Measurements from ENCODE around the gene ATXN10. TPM values are rescaled to one million over a fixed set of nuclear protein-coding genes. Genes with fewer than 3 reads are reported as not detected.

ATXN10 gene
- polyA plus RNA-seq, 2 donors, result 23.1 to 82.7 TPM

DNA sequence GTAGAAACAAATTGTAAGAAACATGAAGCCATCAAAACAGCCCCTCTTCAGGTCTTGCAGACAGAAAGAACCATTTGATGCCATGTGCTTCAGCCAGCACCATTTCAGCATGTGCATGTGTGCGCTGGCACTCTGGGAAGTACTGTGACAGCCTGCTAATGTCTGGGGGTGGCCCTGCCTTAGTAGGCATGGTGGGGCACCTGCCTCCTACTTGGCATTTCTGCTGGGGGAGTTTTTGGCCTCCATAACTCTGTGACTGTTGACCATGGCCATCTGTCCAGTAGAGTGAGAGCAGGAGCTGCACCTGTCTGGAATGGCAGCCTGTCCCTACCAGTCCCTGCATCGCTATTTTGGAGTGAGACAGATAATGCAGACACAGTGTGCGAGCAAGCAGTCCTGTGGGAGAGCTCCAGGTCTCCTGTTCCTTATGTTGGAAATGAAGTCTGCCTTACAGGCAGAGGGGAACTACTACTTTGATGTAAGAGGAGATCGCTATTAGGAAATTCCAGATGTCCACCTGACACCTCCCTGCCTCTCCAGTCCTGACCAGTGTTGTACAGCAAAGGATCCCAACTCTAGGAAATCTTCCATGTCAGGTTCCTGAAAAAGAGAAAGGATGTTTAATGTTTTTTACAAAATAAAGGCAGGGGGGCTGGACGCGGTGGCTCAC is 102.5 kb downstream of the ATXN10 start:
- no peaks in the 10 kb centered on the region for H3K4me1 ChIP-seq (ENCODE audit: control insufficient read depth in 2 of 2, insufficient read depth in 2 of 2, low read length in 1 of 2)
- no peaks in the 10 kb centered on the region for H3K27me3 ChIP-seq (ENCODE audit: control insufficient read depth in 1 of 2, insufficient read depth in 2 of 2, low read length in 2 of 2)
- no peaks in the 10 kb centered on the region for H3K9me3 ChIP-seq (ENCODE audit: control insufficient read depth in 2 of 2, insufficient read depth in 1 of 2, low read depth in 1 of 2, low read length in 1 of 2)
- 97 to 98% methylated on average over 6 of the region's 6 CpGs for WGBS, 2 donors
- no peak overlapping the region for H3K27ac ChIP-seq (ENCODE audit: low read depth in 2 of 2, low read length in 1 of 2)
- H3K4me3 ChIP-seq (ENCODE audit: low read depth in 1 of 2, low read length in 2 of 2), result no peak overlapping the region
- H3K36me3 ChIP-seq (ENCODE audit: control insufficient read depth in 2 of 2, insufficient read depth in 2 of 2, low read length in 1 of 2), result peaks cover 0 to 5% of the 10 kb centered on the region in 2 donors

DNA sequence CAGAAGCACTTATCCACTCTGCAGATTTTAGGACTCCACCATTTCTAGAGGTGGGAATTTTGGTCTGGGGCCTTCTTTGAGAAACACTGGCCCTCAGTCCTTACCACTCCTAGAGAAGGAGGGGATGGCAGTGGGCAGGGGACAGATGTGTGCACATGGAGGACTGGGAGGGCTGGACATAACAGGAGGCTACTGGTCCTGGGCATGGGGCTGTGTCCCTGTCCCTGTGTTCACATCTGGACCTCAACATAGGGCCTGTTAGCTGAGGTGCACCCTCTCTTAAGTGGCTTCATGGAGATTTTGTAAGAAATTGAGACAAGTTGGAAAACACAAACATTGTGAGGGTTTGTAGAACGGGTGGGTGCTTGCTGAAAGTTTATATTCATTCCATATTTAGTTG is 103.4 kb downstream of the ATXN10 start:
- WGBS, 2 donors, result 78 to 81% methylated on average over 1 of the region's 1 CpG
- Histone ChIP-seq H3K36me3 (ENCODE audit: control insufficient read depth in 2 of 2, insufficient read depth in 2 of 2, low read length in 1 of 2) (peaks cover 0 to 4% of the 10 kb centered on the region in 2 donors), H3K9me3 (ENCODE audit: control insufficient read depth in 2 of 2, insufficient read depth in 1 of 2, low read depth in 1 of 2, low read length in 1 of 2) (no peaks in the 10 kb centered on the region), H3K27me3 (ENCODE audit: control insufficient read depth in 1 of 2, insufficient read depth in 2 of 2, low read length in 2 of 2) (no peaks in the 10 kb centered on the region), H3K4me1 (ENCODE audit: control insufficient read depth in 2 of 2, insufficient read depth in 2 of 2, low read length in 1 of 2) (no peaks in the 10 kb centered on the region), H3K27ac (ENCODE audit: low read depth in 2 of 2, low read length in 1 of 2) (no peak overlapping the region), H3K4me3 (ENCODE audit: low read depth in 1 of 2, low read length in 2 of 2) (no peak overlapping the region)

DNA sequence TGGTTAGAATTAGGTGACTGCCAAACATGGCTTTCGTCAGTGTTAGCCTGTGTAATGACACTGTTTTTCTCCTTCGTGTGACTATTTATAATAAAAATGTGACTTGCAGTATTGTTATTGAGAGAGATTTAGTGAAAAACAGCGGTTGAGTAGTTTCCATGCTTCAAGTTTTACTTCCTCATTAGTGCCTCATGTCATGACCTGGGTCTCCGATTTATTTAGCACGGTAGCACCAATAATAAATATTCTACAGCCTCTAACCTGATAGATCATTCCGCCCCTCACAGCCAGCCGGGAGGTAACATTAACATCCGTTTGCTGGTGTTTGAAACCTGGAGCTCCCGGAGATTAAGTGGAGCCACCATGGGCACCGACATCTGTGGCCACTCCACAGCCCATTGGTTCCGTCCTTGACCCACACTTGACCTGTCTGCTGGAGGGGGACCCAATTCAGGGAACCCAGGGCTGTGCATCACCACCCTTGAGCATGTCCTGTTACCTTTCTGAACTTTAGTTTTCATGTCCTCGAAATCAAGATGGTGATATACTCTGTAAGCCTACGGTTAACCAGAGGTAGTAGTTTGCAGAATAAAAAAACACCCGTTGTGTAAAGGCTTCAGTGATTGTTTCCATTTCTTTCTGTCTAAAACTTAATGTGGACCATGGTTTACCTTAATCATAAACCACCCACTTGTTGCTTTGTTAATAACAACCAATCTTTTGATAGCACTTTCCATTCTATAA is 104.1 kb downstream of the ATXN10 start:
- Histone ChIP-seq H3K9me3 (ENCODE audit: control insufficient read depth in 2 of 2, insufficient read depth in 1 of 2, low read depth in 1 of 2, low read length in 1 of 2) (no peaks in the 10 kb centered on the region), H3K36me3 (ENCODE audit: control insufficient read depth in 2 of 2, insufficient read depth in 2 of 2, low read length in 1 of 2) (peaks cover 0 to 4% of the 10 kb centered on the region in 2 donors), H3K4me3 (ENCODE audit: low read depth in 1 of 2, low read length in 2 of 2) (no peak overlapping the region), H3K27ac (ENCODE audit: low read depth in 2 of 2, low read length in 1 of 2) (no peak overlapping the region), H3K27me3 (ENCODE audit: control insufficient read depth in 1 of 2, insufficient read depth in 2 of 2, low read length in 2 of 2) (no peaks in the 10 kb centered on the region), H3K4me1 (ENCODE audit: control insufficient read depth in 2 of 2, insufficient read depth in 2 of 2, low read length in 1 of 2) (no peaks in the 10 kb centered on the region)
- 83 to 88% methylated on average over 14 of the region's 14 CpGs for WGBS, 2 donors

DNA sequence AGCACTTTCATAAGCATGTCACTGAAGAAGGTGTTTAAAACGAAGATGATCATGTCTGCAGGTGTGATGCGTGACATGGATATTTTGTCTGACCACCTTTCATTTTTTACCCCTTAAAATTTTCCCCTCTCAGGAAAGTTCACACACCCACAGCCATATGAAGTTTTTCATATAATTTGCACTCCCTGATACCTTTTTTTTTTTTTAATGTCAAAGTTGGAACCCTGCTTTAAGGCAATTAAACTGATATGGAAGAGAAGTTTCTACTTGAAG is 104.6 kb downstream of the ATXN10 start:
- no peaks in the 10 kb centered on the region for H3K9me3 ChIP-seq (ENCODE audit: control insufficient read depth in 2 of 2, insufficient read depth in 1 of 2, low read depth in 1 of 2, low read length in 1 of 2)
- H3K27me3 ChIP-seq (ENCODE audit: control insufficient read depth in 1 of 2, insufficient read depth in 2 of 2, low read length in 2 of 2), result no peaks in the 10 kb centered on the region
- peaks cover 0 to 6% of the 10 kb centered on the region in 2 donors for H3K36me3 ChIP-seq (ENCODE audit: control insufficient read depth in 2 of 2, insufficient read depth in 2 of 2, low read length in 1 of 2)
- peaks cover 0 to 1% of the 10 kb centered on the region in 2 donors for H3K4me1 ChIP-seq (ENCODE audit: control insufficient read depth in 2 of 2, insufficient read depth in 2 of 2, low read length in 1 of 2)
- no peak overlapping the region for H3K27ac ChIP-seq (ENCODE audit: low read depth in 2 of 2, low read length in 1 of 2)
- H3K4me3 ChIP-seq (ENCODE audit: low read depth in 1 of 2, low read length in 2 of 2), result no peak overlapping the region
- 94 to 95% methylated on average over 2 of the region's 2 CpGs for WGBS, 2 donors

- 61 to 69% methylated on average over 6 of the region's 6 CpGs for WGBS, 2 donors
- Histone ChIP-seq H3K27me3 (ENCODE audit: control insufficient read depth in 1 of 2, insufficient read depth in 2 of 2, low read length in 2 of 2) (no peaks in the 10 kb centered on the region), H3K27ac (ENCODE audit: low read depth in 2 of 2, low read length in 1 of 2) (peak overlapping the region in 1 of 2 donors; percentile 2), H3K36me3 (ENCODE audit: control insufficient read depth in 2 of 2, insufficient read depth in 2 of 2, low read length in 1 of 2) (peaks cover 0 to 6% of the 10 kb centered on the region in 2 donors), H3K4me1 (ENCODE audit: control insufficient read depth in 2 of 2, insufficient read depth in 2 of 2, low read length in 1 of 2) (peaks cover 0 to 2% of the 10 kb centered on the region in 2 donors), H3K4me3 (ENCODE audit: low read depth in 1 of 2, low read length in 2 of 2) (no peak overlapping the region), H3K9me3 (ENCODE audit: control insufficient read depth in 2 of 2, insufficient read depth in 1 of 2, low read depth in 1 of 2, low read length in 1 of 2) (no peaks in the 10 kb centered on the region)
These were observed 105.6 kb downstream of the ATXN10 start for GRCh38 chr22:45777046-45777851.

DNA sequence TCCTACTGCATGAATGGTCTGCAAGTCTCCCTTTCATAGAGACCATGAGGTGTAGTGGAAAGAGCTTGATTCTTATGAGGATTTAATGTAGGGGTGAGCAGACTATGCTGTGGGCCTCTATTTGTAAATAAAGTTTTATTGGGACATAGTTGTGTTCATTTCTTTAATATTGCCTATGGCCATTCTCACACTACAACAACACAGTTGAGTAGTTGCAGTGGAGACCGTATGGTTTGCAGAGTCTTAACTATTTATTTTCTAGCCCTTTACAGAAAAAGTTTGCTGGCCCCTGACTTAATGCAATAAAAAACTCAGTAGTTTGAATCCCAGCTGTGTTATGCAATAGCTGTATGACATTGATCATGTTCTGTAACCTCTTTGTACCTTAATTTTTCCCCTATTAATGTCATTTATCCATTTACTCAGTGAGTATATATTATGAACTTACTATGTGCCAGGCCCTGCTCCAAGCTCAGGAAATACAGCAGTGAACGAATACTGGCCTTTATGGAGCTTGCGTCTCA is 106.3 kb downstream of the ATXN10 start:
- Histone ChIP-seq H3K36me3 (ENCODE audit: control insufficient read depth in 2 of 2, insufficient read depth in 2 of 2, low read length in 1 of 2) (peaks cover 0 to 6% of the 10 kb centered on the region in 2 donors), H3K4me1 (ENCODE audit: control insufficient read depth in 2 of 2, insufficient read depth in 2 of 2, low read length in 1 of 2) (peaks cover 0 to 2% of the 10 kb centered on the region in 2 donors), H3K27ac (ENCODE audit: low read depth in 2 of 2, low read length in 1 of 2) (peak overlapping the region in 1 of 2 donors; percentile 2), H3K9me3 (ENCODE audit: control insufficient read depth in 2 of 2, insufficient read depth in 1 of 2, low read depth in 1 of 2, low read length in 1 of 2) (no peaks in the 10 kb centered on the region), H3K27me3 (ENCODE audit: control insufficient read depth in 1 of 2, insufficient read depth in 2 of 2, low read length in 2 of 2) (no peaks in the 10 kb centered on the region), H3K4me3 (ENCODE audit: low read depth in 1 of 2, low read length in 2 of 2) (no peak overlapping the region)
- WGBS, 2 donors, result 89 to 95% methylated on average over 3 of the region's 3 CpGs

DNA sequence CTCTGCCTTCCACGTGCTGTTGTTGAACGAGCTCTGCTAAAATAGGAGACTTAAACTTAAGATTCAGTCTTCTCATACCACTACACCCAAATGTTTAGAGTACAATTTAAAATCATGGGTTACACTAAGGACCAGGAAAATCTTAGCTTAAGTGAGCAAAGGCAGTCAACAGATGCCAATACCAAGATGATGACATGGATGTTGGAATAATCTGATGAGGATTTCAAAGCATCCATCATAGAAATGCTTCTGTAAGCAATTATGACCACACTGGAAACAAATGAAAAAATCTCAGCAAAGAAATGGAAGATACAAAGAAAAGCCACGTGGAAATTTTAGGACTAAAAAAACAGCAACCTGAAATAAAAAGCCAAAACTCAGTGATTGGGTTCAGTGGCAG is 109.8 kb downstream of the ATXN10 start:
- Histone ChIP-seq H3K36me3 (ENCODE audit: control insufficient read depth in 2 of 2, insufficient read depth in 2 of 2, low read length in 1 of 2) (peaks cover 0 to 3% of the 10 kb centered on the region in 2 donors), H3K9me3 (ENCODE audit: control insufficient read depth in 2 of 2, insufficient read depth in 1 of 2, low read depth in 1 of 2, low read length in 1 of 2) (no peaks in the 10 kb centered on the region), H3K27ac (ENCODE audit: low read depth in 2 of 2, low read length in 1 of 2) (no peak overlapping the region), H3K4me1 (ENCODE audit: control insufficient read depth in 2 of 2, insufficient read depth in 2 of 2, low read length in 1 of 2) (peaks cover 5% of the 10 kb centered on the region in 2 donors), H3K4me3 (ENCODE audit: low read depth in 1 of 2, low read length in 2 of 2) (no peak overlapping the region), H3K27me3 (ENCODE audit: control insufficient read depth in 1 of 2, insufficient read depth in 2 of 2, low read length in 2 of 2) (no peaks in the 10 kb centered on the region)
- 86 to 88% methylated on average over 3 of the region's 3 CpGs for WGBS, 2 donors

GRCh38 chr22:45781966-45782365 is 110.3 kb downstream of the ATXN10 start:
- no peaks in the 10 kb centered on the region for H3K9me3 ChIP-seq (ENCODE audit: control insufficient read depth in 2 of 2, insufficient read depth in 1 of 2, low read depth in 1 of 2, low read length in 1 of 2)
- H3K36me3 ChIP-seq (ENCODE audit: control insufficient read depth in 2 of 2, insufficient read depth in 2 of 2, low read length in 1 of 2), result peaks cover 0 to 3% of the 10 kb centered on the region in 2 donors
- H3K27ac ChIP-seq (ENCODE audit: low read depth in 2 of 2, low read length in 1 of 2), result no peak overlapping the region
- 62 to 73% methylated on average over 6 of the region's 6 CpGs for WGBS, 2 donors
- H3K4me3 ChIP-seq (ENCODE audit: low read depth in 1 of 2, low read length in 2 of 2), result no peak overlapping the region
- H3K4me1 ChIP-seq (ENCODE audit: control insufficient read depth in 2 of 2, insufficient read depth in 2 of 2, low read length in 1 of 2), result peaks cover 5% of the 10 kb centered on the region in 2 donors
- no peaks in the 10 kb centered on the region for H3K27me3 ChIP-seq (ENCODE audit: control insufficient read depth in 1 of 2, insufficient read depth in 2 of 2, low read length in 2 of 2)

- Histone ChIP-seq H3K4me1 (ENCODE audit: control insufficient read depth in 2 of 2, insufficient read depth in 2 of 2, low read length in 1 of 2) (peaks cover 5 to 7% of the 10 kb centered on the region in 2 donors), H3K27ac (ENCODE audit: low read depth in 2 of 2, low read length in 1 of 2) (no peak overlapping the region), H3K36me3 (ENCODE audit: control insufficient read depth in 2 of 2, insufficient read depth in 2 of 2, low read length in 1 of 2) (peaks cover 0 to 3% of the 10 kb centered on the region in 2 donors), H3K9me3 (ENCODE audit: control insufficient read depth in 2 of 2, insufficient read depth in 1 of 2, low read depth in 1 of 2, low read length in 1 of 2) (no peaks in the 10 kb centered on the region), H3K27me3 (ENCODE audit: control insufficient read depth in 1 of 2, insufficient read depth in 2 of 2, low read length in 2 of 2) (no peaks in the 10 kb centered on the region), H3K4me3 (ENCODE audit: low read depth in 1 of 2, low read length in 2 of 2) (no peak overlapping the region)
- WGBS, 2 donors, result 77 to 90% methylated on average over 3 of the region's 3 CpGs
These were observed 111.4 kb downstream of the ATXN10 start for GRCh38 chr22:45783021-45783420.

All from esophagus (tissue), 2 donors.